Dedifferentiated amniotic fluid mesenchymal stem cell (primary cell): ENCODE data around the gene ETV6.
A peak's percentile ranks its signal among the peaks of the same experiment; 100 is the strongest.

Experiments used
- DNase-seq: peaks from one replicate; pipeline ENCODE4 v3.0.0-alpha.2; 2016; ENCODE audit errors: extremely low spot score

Gene ETV6

GRCh38 chr12:11801643-11802042 lies 152.2 kb downstream of the ETV6 start:
- DNase-seq = no peak

GRCh38 chr12:11804130-11804529 lies 154.7 kb downstream of the ETV6 start:
- DNase-seq = no peak

- DNase-seq = no peak
Observed at GRCh38 chr12:11805043-11805442, 155.6 kb downstream of the ETV6 start.

- no peak for DNase-seq
Observed at GRCh38 chr12:11805680-11806079, 156.2 kb downstream of the ETV6 start.

- DNase-seq = no peak
Observed at GRCh38 chr12:11807458-11807857, 158.0 kb downstream of the ETV6 start.

GRCh38 chr12:11808931-11809330 lies 159.5 kb downstream of the ETV6 start:
- DNase-seq = no peak

GRCh38 chr12:11810206-11810545 lies 160.7 kb downstream of the ETV6 start:
- no peak for DNase-seq

- no peak for DNase-seq
Observed at GRCh38 chr12:11811008-11811407, 161.5 kb downstream of the ETV6 start.

GRCh38 chr12:11812241-11812585 lies 162.7 kb downstream of the ETV6 start:
- no peak for DNase-seq

GRCh38 chr12:11812586-11813437 lies 163.3 kb downstream of the ETV6 start:
- DNase-seq = no peak

GRCh38 chr12:11813438-11813813 lies 164.0 kb downstream of the ETV6 start:
- no peak for DNase-seq

- DNase-seq = peak; percentile 58
Observed at GRCh38 chr12:11814374-11814773, 164.9 kb downstream of the ETV6 start.

- no peak for DNase-seq
Observed at GRCh38 chr12:11815397-11815796, 165.9 kb downstream of the ETV6 start.

GRCh38 chr12:11819643-11820042 lies 170.2 kb downstream of the ETV6 start:
- no peak for DNase-seq

GRCh38 chr12:11820476-11820875 lies 171.0 kb downstream of the ETV6 start:
- DNase-seq = no peak

GRCh38 chr12:11821386-11822080 lies 172.1 kb downstream of the ETV6 start:
- no peak for DNase-seq

GRCh38 chr12:11822081-11822834 lies 172.8 kb downstream of the ETV6 start:
- no peak for DNase-seq

GRCh38 chr12:11823043-11823442 lies 173.6 kb downstream of the ETV6 start:
- DNase-seq = no peak

GRCh38 chr12:11823593-11823992 lies 174.1 kb downstream of the ETV6 start:
- no peak for DNase-seq

GRCh38 chr12:11824069-11824468 lies 174.6 kb downstream of the ETV6 start:
- no peak for DNase-seq

GRCh38 chr12:11824736-11825135 lies 175.3 kb downstream of the ETV6 start:
- DNase-seq = no peak

- no peak for DNase-seq
Observed at GRCh38 chr12:11825278-11825677, 175.8 kb downstream of the ETV6 start.

GRCh38 chr12:11826574-11826973 lies 177.1 kb downstream of the ETV6 start:
- no peak for DNase-seq
